HG03108 (cell line): Measurements from ENCODE around the gene KLK11.

Source experiments
- ATAC-seq: cut with Tn5 transposase; IDR thresholded peaks from one replicate; pipeline ENCODE4 v1.9.1; 2021; ENCODE audit warnings: moderate library complexity; ENCODE audit not compliant: unreplicated experiment

KLK11 gene, protein sequence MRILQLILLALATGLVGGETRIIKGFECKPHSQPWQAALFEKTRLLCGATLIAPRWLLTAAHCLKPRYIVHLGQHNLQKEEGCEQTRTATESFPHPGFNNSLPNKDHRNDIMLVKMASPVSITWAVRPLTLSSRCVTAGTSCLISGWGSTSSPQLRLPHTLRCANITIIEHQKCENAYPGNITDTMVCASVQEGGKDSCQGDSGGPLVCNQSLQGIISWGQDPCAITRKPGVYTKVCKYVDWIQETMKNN

DNA sequence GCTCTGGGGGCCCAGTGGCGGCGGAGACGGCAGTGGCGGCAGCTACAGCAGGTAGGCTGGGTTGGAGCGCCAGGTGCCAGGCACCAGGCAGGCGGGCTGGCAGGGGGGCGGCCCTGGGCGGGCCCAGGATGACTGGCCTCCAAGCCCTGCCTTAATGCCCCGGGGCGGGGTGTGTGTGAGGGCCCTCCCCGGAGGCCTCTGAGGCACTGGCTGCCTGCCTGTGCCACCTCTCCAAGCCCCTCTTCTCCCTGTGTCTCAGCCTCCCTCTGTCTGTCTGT is at the start of gene KLK11:
TSS of gene KLK11 (minus strand) at position 63 of the 278 bp plus-strand sequence. CDS start 985 bp downstream, outside the sequence.
- ATAC-seq, result no peak

DNA sequence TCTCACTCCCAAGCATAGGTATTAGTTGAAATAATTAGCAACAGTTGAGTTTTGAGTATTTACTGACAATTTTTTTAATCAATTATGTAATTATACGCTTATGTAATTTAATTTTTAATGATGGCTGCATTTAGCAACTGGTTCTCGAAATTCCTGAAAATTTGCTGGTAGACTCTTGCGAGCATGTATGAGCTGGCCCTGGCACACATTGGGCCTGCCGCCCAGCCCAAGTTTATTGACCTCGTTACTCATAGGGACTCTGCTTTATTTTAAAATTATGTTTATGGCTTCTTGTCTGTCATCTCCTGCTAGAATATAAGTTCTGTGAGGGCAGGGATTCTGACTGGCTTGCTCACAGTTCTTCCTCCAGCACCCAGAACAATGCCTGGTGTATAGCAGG is 49.6 kb upstream of the KLK11 start:
- ATAC-seq, result no peak

DNA sequence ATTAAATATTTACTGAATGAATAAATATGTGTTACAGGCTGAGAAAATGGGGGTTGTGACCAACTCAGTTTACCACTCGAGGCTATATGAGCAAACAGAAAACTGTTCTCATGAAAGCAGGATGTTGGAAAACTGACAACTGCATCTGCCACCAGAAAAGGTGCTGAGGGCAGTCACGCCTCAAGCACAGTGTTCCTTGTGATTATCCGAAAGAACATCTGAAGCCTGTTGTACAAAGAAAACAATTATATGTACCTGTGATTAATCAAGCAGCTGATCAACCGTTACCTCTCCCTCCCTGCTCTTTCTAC is 44.6 kb upstream of the KLK11 start:
- ATAC-seq, result no peak

DNA sequence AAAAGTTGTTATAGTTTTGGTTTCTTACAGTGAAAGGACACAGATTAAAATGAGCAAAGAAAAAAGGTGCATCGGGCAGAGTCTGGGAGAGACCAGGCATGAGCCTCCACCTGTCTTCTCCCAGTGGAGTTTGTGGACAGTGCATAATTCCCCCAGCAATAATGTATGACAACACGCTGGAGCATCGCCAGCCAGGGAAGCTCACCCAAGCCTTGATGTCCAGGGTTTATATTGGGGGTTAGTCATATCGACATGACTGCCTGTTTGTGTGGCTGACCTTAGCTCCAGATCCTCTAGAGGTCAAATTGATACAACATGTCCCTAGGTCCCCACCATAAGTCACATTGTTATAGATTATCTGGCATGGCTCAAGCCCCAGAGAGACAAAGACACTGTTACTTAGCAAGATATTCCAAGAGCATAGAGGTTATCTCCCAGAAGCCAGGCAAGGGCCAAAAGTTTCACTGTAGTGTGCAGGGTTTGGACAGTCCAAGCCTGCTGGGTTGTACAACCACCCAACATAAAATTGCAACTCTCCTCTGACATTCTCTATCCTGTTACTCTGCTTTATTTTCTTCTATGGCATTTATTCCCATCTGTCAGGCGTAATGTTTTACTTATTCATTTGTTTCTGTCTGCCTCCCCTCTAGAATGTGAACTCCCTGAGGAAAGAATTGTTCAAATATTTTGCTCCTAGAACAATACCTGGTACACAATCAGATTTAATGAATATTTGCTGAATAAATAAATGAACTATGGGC is 44.1 kb upstream of the KLK11 start:
- ATAC-seq, result no peak

DNA sequence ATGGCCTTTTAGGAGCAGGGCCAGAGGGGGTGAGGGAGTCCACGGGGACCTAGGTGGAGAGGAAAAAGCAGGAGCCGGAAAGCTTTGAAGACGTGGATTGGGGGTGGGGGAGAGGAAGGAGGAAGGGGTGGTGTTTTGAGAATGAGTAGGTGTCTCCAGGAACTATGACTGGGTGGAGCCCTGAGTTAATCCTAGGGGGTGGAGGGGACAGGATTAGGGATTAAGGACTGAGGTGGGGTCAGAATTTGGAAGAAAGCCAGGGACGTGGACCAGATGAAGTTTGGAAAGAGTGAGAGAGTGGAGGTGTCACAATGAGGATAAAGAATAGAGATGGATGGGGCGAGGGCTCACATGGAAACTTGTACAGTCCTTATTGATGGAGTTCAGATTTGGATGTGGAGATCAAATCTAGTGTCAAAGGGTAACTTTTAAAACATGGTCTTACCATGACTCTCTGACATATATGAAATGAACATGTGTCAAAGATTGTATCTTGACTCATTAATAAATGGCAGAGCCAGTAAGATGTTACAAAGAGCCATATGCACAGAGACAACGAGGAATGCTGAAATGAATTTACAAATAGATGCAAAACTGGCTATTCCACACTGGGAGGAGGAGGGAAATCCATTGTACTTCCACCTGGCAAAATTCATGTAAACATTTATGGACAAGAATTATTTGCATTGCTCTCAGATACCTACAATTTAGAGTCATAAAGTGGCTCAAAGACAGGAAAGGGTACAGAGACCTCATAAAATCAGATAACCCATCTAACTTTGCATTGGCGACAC is 40.2 kb upstream of the KLK11 start:
- ATAC-seq, result no peak

DNA sequence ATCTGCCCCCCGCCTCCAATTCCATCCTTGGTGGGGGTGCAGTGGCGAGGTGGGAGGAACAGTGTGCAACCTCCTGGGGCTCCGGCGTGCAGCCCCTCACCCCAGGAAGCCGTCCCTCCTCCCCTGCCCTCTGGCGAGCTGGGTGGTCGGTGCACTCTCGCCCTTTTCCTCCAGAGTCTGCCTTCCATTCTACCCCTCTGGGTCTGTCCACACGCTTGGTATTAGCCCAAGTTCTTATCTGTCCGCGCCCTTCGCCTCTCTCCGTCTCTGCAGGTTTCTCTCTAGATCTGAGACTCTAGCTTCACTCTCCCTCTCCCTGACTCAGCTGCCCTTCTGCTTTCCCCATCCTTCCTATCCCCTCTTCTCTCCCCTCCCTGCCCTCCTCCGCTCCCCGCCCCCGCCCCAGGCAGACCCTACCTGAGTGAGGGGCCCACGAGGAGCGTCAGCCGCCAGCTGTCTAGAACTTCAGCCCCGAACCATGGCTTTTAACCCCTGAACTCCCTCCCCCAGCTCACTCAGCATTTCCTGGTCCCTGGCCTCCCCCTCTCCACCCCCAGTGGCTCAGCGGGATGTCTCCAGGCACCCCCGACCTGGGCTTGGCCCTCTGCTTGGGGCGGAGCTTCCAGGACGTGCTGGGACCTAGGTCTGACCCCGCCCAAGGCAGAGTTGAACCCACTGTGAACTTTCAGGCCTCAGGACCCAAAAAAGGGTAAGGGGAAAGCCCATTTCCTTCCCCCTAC is 39.0 kb upstream of the KLK11 start:
- no peak for ATAC-seq

DNA sequence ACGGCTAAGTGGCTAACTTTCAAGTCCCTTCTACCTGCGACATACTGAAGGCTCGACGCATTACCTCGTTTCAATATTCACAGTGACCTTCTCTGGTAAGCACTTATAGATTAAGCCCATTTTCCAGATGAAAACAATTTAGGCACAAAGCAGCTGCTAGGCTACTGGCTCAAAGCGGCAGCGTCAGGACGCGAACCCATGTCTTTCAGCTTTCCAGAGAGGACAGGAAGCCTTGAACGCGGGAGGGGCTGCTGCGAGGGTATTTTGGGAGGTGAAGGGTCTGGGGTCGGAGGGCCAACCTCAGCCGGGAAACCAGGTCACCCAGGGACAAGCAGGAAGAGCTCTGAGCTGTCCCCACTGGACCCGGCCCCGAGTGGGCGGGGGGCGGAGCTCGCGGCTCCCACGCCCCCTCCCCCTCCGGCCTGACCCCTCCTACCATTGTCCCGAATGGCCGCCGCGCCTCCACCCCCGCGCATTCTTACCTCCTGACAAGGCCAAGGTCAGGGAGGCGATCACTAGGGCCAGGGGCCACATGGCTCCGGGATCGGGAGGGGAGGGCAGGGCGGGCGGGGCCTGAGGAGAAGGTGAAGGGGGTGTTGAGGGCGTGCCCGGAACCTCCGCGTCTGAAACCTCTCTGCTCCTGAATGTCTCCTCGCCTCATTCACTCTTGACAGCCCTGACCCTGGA is 38.3 kb upstream of the KLK11 start, which contains the start of gene KLK13:
TSS of gene KLK13 (minus strand) at position 559 of the 687 bp plus-strand sequence. CDS start at position 534, 25 bp downstream.
- ATAC-seq, result no peak

DNA sequence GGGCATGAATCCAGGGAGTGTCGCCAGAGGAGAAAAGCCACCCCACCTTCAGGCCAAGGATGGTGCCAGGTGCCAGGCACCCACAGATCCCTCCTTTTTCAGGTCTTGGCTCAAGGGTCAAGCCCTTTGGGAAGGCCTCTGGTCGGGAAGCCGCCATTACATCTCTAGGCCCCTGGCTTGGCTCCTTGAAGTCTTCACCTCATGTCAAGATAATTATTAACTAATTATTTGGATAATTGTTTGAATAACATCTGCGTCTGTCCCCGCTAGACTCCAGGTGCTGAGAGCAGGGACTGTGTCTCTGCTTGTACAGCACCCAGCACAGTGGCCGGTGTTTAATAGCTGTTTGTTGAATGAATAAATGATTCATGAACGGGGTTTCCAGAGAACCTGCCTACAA is 37.2 kb upstream of the KLK11 start:
- ATAC-seq, result no peak

DNA sequence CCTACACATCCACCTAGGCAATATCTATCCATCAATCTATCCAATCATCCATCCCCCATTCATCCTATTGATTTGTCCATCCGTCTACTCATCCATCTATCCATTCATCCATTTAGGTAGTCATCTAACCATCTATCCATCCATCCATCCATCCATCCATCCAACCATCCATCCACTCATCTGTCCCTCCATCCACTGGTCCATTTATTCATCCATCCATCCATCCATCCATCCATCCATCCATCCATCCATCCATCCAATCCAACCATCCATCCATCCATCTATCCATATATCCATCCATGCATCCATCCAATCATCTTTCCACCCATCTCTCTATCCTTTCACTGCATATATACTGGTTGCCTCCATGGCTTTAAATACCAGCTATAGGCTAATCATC is 34.6 kb upstream of the KLK11 start:
- no peak for ATAC-seq

DNA sequence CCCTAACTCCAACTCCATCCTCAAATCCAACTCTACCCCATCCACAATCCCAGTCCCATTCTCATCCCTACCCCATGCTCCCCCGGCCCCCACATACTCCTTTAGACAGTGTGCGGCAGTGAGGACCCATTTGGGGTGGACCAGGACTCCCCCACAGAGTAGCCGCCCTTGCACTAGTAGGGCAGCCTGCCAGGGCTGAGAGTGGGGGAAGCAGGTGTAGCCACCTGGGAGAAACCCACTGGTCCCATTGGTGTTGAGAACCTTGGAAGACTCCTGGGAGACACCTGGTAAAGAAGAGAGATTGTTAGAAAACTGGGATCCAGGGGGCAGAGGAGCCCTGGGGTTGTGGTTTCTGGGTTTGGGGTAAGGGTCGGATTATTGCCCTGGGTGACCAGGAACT is 33.9 kb upstream of the KLK11 start:
- ATAC-seq, result no peak

DNA sequence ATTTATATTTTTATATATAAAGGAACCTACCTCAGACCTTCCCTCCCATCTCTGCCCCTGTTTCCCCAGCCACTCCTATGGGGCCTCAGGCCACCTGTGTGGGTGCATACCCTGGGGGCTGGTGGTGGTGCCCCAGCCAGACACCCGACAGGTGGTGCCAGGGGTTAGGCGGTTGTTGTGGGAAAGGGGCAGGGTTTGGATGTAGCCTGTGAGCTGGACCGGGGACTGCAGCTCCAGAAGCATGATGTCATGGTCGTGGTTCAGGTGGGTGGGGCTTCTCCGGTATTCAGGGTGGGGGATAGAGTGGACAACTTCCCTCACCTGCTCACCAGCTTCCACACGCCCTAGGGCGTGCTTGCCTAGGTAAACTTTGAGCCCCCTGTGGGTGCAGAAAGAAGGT is 33.3 kb upstream of the KLK11 start:
- no peak for ATAC-seq

DNA sequence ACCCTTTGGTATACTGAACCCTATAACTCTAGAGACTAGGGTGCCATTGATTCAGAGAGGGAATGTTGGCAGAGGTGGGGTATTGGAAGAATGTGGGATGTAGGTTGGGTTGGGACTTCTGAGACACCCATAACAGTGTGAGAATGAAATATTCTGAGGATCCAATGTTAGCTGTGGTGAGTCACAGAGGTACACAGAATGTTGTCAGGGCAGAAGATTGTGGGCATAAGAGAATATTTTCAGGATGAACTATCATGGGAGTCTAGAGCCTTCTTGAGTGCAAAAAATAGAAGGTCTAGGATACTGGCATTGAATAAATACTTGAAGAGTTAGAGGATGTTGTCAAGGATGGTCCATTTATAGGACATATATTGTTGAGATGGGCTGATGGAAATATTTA is 29.4 kb upstream of the KLK11 start:
- no peak for ATAC-seq

DNA sequence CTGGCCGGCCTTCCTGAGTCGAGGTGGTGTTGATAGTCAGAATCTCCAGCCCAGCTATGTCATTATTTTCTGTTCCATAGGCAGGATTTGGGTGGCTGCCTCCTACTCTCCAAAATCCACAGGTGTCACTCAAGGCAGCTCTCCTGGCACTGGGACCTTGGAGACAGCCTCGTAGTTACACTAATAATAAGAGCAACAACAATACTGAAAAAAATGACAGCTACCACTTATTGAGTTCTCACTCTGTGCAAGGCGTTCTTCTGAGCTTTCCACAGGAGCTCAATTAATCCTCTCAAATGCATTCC is 20.6 kb upstream of the KLK11 start:
- no peak for ATAC-seq

DNA sequence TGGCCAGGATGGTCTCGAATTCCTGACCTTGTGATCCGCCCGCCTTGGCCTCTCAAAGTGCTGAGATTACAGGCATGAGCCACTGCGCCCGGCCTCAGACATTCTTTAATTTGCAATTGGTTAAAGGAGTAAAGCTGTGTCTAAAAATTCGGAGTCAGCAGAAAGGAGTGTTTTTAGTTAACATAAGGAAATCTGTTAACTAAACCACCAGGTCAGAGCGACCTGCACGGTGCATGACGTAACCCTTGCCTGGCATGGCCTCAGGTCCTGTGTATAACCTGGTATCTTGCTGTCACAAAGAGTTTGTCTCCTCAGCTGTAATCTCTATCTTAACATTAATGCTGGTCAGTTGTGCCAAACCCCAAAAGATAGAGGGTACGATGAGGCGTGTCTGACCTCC is 17.9 kb upstream of the KLK11 start:
- ATAC-seq, result no peak

DNA sequence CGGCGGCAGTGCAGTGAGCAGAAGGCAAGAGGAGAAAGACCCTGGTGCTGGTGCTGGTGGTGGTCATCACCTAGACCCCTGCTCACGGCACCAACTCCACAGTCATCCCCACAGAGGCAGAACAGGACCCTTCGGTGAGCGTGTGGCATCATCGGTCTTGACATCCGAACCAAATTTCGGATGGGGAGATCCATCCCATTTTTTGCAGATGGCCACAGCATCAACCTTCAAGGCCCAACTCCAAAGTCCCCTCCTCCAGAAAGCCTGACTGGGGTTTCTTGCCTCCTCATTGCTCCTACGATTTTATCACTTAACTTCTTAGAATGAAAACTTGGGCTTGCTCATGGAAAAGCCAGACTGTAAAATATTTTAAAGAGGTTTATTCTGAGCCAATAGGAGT is 17.1 kb upstream of the KLK11 start:
- no peak for ATAC-seq

DNA sequence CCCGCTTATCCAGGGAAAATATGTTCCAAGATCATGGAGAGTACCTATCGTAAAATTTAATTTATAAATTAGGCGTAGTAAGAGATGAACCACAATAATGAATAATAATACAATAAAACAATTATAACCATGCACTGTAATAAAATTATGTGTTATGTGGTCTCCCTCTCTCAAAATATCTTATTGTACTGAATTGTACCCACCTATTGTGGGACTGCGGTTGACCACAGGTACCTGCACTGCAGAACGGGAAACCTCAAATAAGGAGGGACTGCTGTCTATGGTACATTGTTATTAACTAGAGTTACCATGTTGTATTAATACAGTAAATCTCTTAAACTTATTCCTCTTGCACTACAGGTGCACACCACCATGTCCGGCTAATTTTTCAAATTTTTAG is 13.7 kb upstream of the KLK11 start:
- no peak for ATAC-seq

DNA sequence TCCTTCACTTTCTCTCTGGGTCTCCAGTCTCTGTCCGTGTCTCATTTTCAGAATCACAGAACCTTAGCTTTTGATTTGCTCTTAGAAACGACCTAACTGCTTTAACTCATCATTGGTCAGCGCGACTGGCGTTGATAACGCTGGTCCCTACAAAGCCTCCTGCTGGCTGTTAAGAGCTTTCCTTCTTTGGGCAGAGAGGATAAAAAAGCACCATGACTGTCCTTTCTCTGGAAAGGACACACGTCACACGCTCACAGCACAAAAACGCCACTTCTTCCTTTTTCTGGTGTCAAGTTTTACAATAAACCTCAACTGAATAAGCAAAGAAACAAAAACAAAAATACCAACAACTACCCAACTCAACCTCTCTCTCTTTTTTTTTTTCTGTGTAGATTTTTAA is 10.1 kb upstream of the KLK11 start:
- no peak for ATAC-seq

DNA sequence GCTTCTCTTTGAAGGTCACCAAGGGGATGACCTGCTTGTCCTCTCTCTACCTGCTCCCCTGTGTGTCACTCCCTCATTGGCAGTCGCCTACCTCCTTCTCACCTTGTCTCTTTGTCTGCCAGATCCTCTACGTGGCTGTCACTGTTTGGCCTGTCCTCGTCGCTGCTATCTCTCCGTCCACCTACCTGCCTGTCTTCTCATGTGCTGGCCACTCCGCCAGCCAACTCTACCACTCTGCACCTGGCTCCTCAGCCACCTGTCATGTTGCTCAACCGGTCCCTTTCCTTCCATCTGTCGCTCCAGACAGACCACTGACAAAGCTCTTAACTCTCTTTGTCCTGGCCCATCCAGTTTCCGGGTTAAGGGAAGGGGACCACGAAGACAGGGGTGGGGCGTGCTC is 8.3 kb upstream of the KLK11 start, which contains the start of gene KLK12:
TSS of gene KLK12 (minus strand) at position 299 of the 400 bp plus-strand sequence. CDS start 381 bp downstream, outside the sequence.
- no peak for ATAC-seq

DNA sequence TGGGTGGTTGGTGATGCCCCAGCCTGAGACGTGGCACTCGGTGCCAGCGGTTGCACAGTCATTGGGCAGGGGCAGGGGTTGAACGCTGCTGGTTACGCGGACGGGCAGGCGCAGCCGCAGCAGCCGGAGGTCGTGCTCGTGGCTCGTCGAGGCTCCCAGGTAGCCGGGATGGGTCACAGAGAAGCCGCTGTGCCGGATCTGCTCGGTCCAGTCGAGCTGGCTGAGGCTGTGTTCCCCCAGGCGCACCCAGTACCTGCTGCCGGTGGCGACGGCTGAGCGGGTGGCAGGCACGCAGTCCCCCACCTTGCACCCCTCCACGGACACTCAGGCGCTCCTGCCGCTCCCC is 5.4 kb upstream of the KLK11 start:
- ATAC-seq, result no peak

DNA sequence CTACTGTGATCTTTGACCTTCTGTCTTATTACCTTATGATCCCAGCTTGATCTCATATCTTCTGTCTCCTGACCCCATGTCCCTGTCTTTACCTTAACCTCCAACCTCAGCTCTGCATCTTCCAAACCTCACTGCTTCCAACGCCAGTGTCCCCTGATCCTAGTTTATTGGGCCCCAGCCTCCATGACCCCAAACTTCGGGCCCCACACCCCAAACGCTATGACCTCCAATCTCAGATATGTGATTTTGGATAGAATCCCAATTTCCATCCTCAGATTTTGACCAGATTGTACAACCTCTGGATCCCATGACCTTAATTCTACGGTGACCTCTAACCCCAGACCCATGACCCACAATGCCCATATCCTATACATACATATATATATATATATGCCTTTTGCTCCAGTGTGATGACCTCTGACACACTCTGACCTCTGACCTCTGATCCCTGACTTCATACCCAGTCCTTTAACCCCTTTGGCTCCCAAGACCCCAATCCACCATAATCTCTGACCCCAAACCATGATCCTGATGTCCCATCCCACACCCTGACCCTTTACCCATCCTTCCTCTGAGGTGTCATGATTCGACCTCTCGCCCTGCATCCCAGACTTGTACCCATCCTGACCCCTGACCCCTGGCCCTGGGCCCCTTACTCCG is 4.9 kb upstream of the KLK11 start:
- no peak for ATAC-seq

DNA sequence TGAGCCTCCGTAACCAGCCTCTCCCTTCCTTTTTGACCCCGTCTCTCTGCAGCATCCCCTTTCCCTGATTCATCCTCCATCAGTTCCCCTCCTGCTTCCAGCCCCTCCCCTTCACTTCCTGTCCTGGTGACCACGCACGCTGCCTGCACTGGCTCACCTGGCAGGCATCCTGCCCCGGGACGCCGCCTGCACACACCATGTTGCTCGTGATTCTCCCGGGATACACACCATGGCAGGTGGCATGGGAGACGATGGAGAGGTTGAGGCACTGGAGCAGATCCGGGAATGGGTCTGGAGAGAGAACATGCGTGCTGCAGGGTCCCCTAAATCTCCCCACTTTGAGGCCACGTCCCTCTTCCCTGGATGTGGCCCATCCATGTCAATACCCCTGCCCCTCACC is 4.2 kb upstream of the KLK11 start:
- no peak for ATAC-seq
